NT2/D1 (cell line): ENCODE results near the gene SCRT2.

Experiments used
- YY1 ChIP-seq: IDR thresholded peaks from 2 replicates; pipeline ENCODE4 v1.6.1; 2011; ENCODE audit not compliant: insufficient read length, insufficient read depth
- ZNF274 ChIP-seq: IDR thresholded peaks from 2 replicates; pipeline ENCODE4 v1.6.1; 2011; ENCODE audit warnings: mild to moderate bottlenecking, low read depth, low read length

DNA sequence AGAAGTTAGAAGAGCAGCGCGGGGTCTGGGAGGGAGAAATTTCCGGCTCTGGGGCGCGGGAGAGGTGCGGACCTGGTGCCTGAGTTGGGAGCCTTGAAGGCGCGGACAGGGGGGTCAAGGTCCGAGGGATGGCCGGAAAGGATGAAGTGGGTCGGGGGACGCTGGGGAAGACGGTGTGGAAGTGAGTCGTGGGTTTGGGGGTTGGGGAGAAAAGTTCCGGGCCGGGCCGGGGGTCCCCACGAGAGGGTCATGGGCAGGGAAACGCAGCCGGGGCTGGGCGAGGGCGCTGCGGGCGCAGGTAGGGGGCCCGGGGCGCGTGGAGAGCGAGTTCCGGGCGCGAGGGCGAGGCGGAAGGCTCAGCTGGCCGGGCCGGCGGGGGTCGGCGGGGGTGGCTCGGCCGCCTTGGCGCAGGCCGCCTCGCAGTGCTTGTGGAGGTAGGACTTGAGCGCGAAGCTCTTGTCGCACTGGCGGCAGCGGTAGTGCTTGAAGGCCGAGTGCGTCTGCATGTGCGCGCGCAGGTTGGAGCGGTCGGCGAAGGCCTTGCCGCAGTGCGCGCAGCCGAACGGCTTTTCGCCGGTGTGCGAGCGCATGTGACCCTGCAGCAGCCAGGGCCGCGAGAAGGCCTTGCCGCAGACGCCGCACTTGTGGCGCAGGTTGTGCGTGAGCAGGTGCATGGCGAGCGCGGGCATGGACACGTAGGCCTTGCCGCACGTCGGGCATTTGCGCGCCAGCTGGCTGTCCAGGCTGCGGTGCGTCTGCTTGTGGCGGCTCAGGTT lies 12.1 kb downstream of the SCRT2 start:
- no peak for TF ChIP-seq ZNF274
- TF ChIP-seq YY1: no peak
